OCI-LY1 (cell line): ENCODE measurements around the gene ST14.

Experiments
- H2AFZ ChIP-seq: fragments of 200-600 bp; sonication (generic), shearing (Covaris generic); 2 replicates; pipeline ENCODE4 v1.6.0; 2014; ENCODE audit warnings: antibody characterized with exemption, mild to moderate bottlenecking, low read length
- H3F3A ChIP-seq: fragments of 200-600 bp; sonication (generic), shearing (Covaris generic); 2 replicates; pipeline ENCODE4 v1.6.0; 2014; ENCODE audit warnings: mild to moderate bottlenecking, antibody characterized with exemption, low read length, moderate library complexity; ENCODE audit not compliant: insufficient read depth
- H3K27ac ChIP-seq: fragments of 200-600 bp; sonication (generic); 2 replicates; pipeline ENCODE4 v1.5.1; 2014; ENCODE audit warnings: low read length, mixed run types, mild to moderate bottlenecking, low read depth; ENCODE audit not compliant: poor library complexity, severe bottlenecking
- H3K27me3 ChIP-seq: fragments of 200-600 bp; sonication (generic); 2 replicates; pipeline ENCODE4 v1.6.0; 2014; ENCODE audit warnings: antibody characterized with exemption, mild to moderate bottlenecking, low read length, moderate library complexity; ENCODE audit not compliant: insufficient read depth
- H3K36me3 ChIP-seq: fragments of 200-600 bp; sonication (generic); 2 replicates; pipeline ENCODE4 v1.6.1; 2014; ENCODE audit warnings: mild to moderate bottlenecking, antibody characterized with exemption, low read length, moderate library complexity, mixed read lengths; ENCODE audit not compliant: insufficient read depth
- H3K4me1 ChIP-seq: fragments of 200-600 bp; sonication (generic); 2 replicates; pipeline ENCODE4 v1.5.1; 2014; ENCODE audit warnings: mild to moderate bottlenecking, low read length, moderate library complexity; ENCODE audit not compliant: insufficient read depth, severe bottlenecking
- H3K4me2 ChIP-seq: fragments of 200-600 bp; sonication (generic), shearing (Covaris generic); 2 replicates; pipeline ENCODE4 v1.6.1; 2014; ENCODE audit warnings: low read length
- H3K4me3 ChIP-seq: fragments of 200-600 bp; sonication (generic); 2 replicates; pipeline ENCODE4 v1.5.1; 2014; ENCODE audit warnings: low read length, low read depth, mild to moderate bottlenecking, mixed read lengths; ENCODE audit not compliant: poor library complexity, severe bottlenecking
- H3K79me2 ChIP-seq: fragments of 200-600 bp; shearing (Covaris generic); 2 replicates; pipeline ENCODE4 v1.6.1; 2016; ENCODE audit warnings: mixed run types, low read length, mixed read lengths; ENCODE audit not compliant: insufficient read depth
- H3K9ac ChIP-seq: fragments of 200-600 bp; sonication (generic), shearing (Covaris generic); 2 replicates; pipeline ENCODE4 v1.6.1; 2014; ENCODE audit warnings: mild to moderate bottlenecking, low read length, mixed read lengths
- H3K9me2 ChIP-seq: fragments of 200-600 bp; sonication (generic), shearing (Covaris generic); 2 replicates; pipeline ENCODE4 v1.6.1; 2014; ENCODE audit warnings: low read depth, mild to moderate bottlenecking, low read length, mixed read lengths
- H3K9me3 ChIP-seq: fragments of 200-600 bp; shearing (Covaris generic); 2 replicates; pipeline ENCODE4 v1.6.1; 2014; ENCODE audit warnings: low read length, mixed read lengths
- H4K20me1 ChIP-seq: fragments of 200-600 bp; sonication (generic), shearing (Covaris generic); 2 replicates; pipeline ENCODE4 v1.6.0; 2016; ENCODE audit warnings: mild to moderate bottlenecking, low read length; ENCODE audit not compliant: insufficient read depth
- CTCF ChIP-seq: fragments of 200-600 bp; sonication (generic), shearing (Covaris generic); IDR thresholded peaks from 2 replicates; pipeline ENCODE4 v1.5.1; 2017; ENCODE audit warnings: mild to moderate bottlenecking, antibody characterized with exemption, low read length, moderate library complexity, mixed read lengths
- EZH2 ChIP-seq: fragments of 200-600 bp; sonication (generic), shearing (Covaris generic); IDR thresholded peaks from 2 replicates; pipeline ENCODE4 v1.8.0; 2017; ENCODE audit warnings: borderline replicate concordance, mixed run types, mild to moderate bottlenecking, antibody characterized with exemption, low read length, moderate library complexity, mixed read lengths

Gene ST14

GRCh38 chr11:130234315-130234714, 74.7 kb downstream of the ST14 start:
- Histone ChIP-seq H3K9me2 (no peaks in the 10 kb centered on the region), H3K9ac (no peak overlapping the region), H4K20me1 (no peaks in the 10 kb centered on the region), H3F3A (no peaks in the 10 kb centered on the region), H3K4me3 (no peak overlapping the region), H3K27me3 (no peaks in the 10 kb centered on the region), H3K4me1 (peaks cover 26% of the 10 kb centered on the region), H2AFZ (no peak overlapping the region), H3K79me2 (no peaks in the 10 kb centered on the region), H3K9me3 (no peaks in the 10 kb centered on the region), H3K4me2 (no peak overlapping the region), H3K27ac (no peak overlapping the region), H3K36me3 (peaks cover 42% of the 10 kb centered on the region; the same call in 1 of the 2 replicates)
- TF ChIP-seq EZH2 (no peak), CTCF (no peak)

- H3K4me2 ChIP-seq, result peak overlapping the region; percentile 23
- H4K20me1 ChIP-seq, result no peaks in the 10 kb centered on the region
- no peaks in the 10 kb centered on the region for H3K79me2 ChIP-seq
- H3K27ac ChIP-seq, result peak overlapping the region; percentile 15
- peaks cover 34% of the 10 kb centered on the region; the same call in 1 of the 2 replicates for H3K36me3 ChIP-seq
- H3K27me3 ChIP-seq, result no peaks in the 10 kb centered on the region
- H2AFZ ChIP-seq, result no peak overlapping the region
- no peaks in the 10 kb centered on the region for H3F3A ChIP-seq
- H3K9me3 ChIP-seq, result no peaks in the 10 kb centered on the region
- H3K4me1 ChIP-seq, result peaks cover 26% of the 10 kb centered on the region
- TF ChIP-seq CTCF (no peak), EZH2 (no peak)
- no peak overlapping the region for H3K4me3 ChIP-seq
- 0 out of 2 replicates have a peak overlapping the region, but pooled peaks have one; percentile 22 for H3K9ac ChIP-seq
- no peaks in the 10 kb centered on the region for H3K9me2 ChIP-seq
These were observed 77.9 kb downstream of the ST14 start for GRCh38 chr11:130237282-130238006.

GRCh38 chr11:130241713-130242112, 82.1 kb downstream of the ST14 start:
- TF ChIP-seq CTCF (no peak; the same call in 1 of the 2 replicates), EZH2 (no peak)

More at GRCh38 chr11:130241713-130242112, 82.1 kb downstream of the ST14 start:
- no peak overlapping the region for H3K9ac ChIP-seq
- H3K4me2 ChIP-seq, result no peak overlapping the region
- H3K27me3 ChIP-seq, result no peaks in the 10 kb centered on the region
- peaks cover 23% of the 10 kb centered on the region for H3K4me1 ChIP-seq
- H2AFZ ChIP-seq, result no peak overlapping the region
- H3K79me2 ChIP-seq, result no peaks in the 10 kb centered on the region
- peaks cover 15% of the 10 kb centered on the region; the same call in 1 of the 2 replicates for H3K36me3 ChIP-seq
- no peaks in the 10 kb centered on the region for H3K9me3 ChIP-seq
- no peaks in the 10 kb centered on the region for H3K9me2 ChIP-seq
- no peaks in the 10 kb centered on the region for H4K20me1 ChIP-seq
- no peak overlapping the region for H3K4me3 ChIP-seq
- no peaks in the 10 kb centered on the region for H3F3A ChIP-seq
- no peak overlapping the region for H3K27ac ChIP-seq
